Kidney (tissue), 14 donors: Measurements from ENCODE around the gene ARGFX. TPM values are rescaled to one million over a fixed set of nuclear protein-coding genes. Genes with fewer than 3 reads are reported as not detected.

Source experiments
- DNase-seq, 5 donors: peaks; one replicate each; pipeline ENCODE4 v3.0.0-alpha.2; 2013 to 2020
- FAIRE-seq: peaks from 2 replicates; lab custom pipeline; 2012; peaks lifted over from hg19 to GRCh38; lab: Jason Lieb, UNC
- H3K27ac ChIP-seq, 2 donors: one replicate each; pipeline ENCODE4 v1.7.0; 2013; ENCODE audit warnings: low read depth in 2 of 2, low read length in 2 of 2, inconsistent platforms in 1 of 2
- H3K27me3 ChIP-seq: one replicate; pipeline ENCODE4 v1.7.1; 2013; ENCODE audit warnings: low read length, inconsistent platforms; ENCODE audit not compliant: control insufficient read depth, insufficient read depth
- H3K36me3 ChIP-seq, 3 donors: one replicate each; pipeline versions ENCODE4 v1.7.0 to v1.7.1; 2013; ENCODE audit warnings: low read length in 3 of 3, control low read depth in 1 of 3, inconsistent platforms in 1 of 3; ENCODE audit not compliant: insufficient read depth in 3 of 3, control insufficient read depth in 2 of 3
- H3K4me1 ChIP-seq, 3 donors: one replicate each; pipeline versions ENCODE4 v1.7.0 to v1.7.1; 2013; ENCODE audit warnings: low read length in 3 of 3, inconsistent platforms in 1 of 3, low read depth in 1 of 3; ENCODE audit not compliant: control insufficient read depth in 2 of 3, insufficient read depth in 2 of 3
- H3K4me3 ChIP-seq, 3 donors: one replicate each; pipeline versions ENCODE4 v1.7.0 to v1.8.1; 2013; ENCODE audit warnings: low read length in 3 of 3, control low read depth in 1 of 3, inconsistent platforms in 1 of 3
- H3K9ac ChIP-seq, 3 donors: one replicate each; pipeline versions ENCODE4 v1.7.0 to v1.7.1; 2013; ENCODE audit warnings: low read length in 3 of 3, control low read depth in 1 of 3, inconsistent platforms in 1 of 3
- H3K9me3 ChIP-seq, 3 donors: one replicate each; pipeline versions ENCODE4 v1.7.0 to v1.7.1; 2013; ENCODE audit warnings: low read length in 3 of 3, control low read depth in 1 of 3, inconsistent platforms in 1 of 3; ENCODE audit not compliant: control insufficient read depth in 2 of 3, insufficient read depth in 1 of 3
- intact Hi-C: fragments of 100-400 bp; cut with DNase I; formaldehyde crosslinking; loops from one replicate; pipeline ENCODE4 v1.11.1; 2022
- polyA plus RNA-seq: library from polyadenylated mRNA; stranded (reverse); fragments of 350-450 nt; fragmentation: Illumina TruSeq; extraction: RNeasy Lipid Tissue Mini Kit (QIAGEN cat#74804); gene quantifications from one replicate; pipeline ENCODE4 v1.2.3, GENCODE V29; 2014; ENCODE audit warnings: low read depth, low replicate concordance; ENCODE audit not compliant: insufficient read depth
- total RNA-seq: library from RNA; stranded (reverse); fragmentation: NEBNext Ultra II Directional; extraction: Animal tissue kit (Norgen Biotek cat#: 25700); gene quantifications from one replicate; pipeline ENCODE4 v1.2.1, GENCODE V29; 2021
- TF ChIP-seq, protein P1 (sequence below): IDR thresholded peaks from 3 replicates; pipeline ENCODE4 v1.5.1; 2012; ENCODE audit warnings: mild to moderate bottlenecking, moderate library complexity, borderline replicate concordance; ENCODE audit not compliant: insufficient read depth; ENCODE audit errors: extremely low read depth
- donor health status: control.
- donor health status: control.
- donor health status: control.
- donor health status: control.
- donor health status: control.
- donor health status: DM: yes; HTN: yes; CAD: no.
- donor health status: Normal renal cell carcinoma (clear cell type).

The ARGFX gene
- total and polyA plus RNA-seq, 2 donors from 2014 or later: not detected

DNA sequence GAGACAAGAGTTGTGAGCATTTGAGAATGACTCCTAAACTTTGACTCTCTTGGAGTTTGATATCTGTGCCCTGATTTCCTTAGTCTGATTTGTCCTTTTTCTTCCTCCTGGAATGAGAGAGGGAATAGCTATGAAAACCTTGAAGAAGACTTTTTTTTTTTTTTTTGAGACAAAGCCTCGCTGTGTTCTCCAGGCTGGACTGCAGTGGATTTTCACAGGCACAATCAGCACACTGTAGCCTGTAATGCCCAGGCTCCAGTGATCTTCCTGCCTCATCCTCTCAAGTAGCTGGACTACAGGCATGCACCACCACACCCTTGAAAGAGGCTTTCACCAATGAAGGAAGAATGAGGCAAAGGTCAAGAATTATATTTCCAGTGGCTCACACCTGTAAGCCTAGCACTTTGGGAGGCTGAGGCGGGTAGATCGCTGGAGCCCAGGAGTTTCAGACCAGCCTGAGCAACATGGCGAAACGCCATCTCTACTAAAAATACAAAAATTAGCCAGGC is 10.3 kb upstream of the ARGFX start:
- TF ChIP-seq, protein P1, sequence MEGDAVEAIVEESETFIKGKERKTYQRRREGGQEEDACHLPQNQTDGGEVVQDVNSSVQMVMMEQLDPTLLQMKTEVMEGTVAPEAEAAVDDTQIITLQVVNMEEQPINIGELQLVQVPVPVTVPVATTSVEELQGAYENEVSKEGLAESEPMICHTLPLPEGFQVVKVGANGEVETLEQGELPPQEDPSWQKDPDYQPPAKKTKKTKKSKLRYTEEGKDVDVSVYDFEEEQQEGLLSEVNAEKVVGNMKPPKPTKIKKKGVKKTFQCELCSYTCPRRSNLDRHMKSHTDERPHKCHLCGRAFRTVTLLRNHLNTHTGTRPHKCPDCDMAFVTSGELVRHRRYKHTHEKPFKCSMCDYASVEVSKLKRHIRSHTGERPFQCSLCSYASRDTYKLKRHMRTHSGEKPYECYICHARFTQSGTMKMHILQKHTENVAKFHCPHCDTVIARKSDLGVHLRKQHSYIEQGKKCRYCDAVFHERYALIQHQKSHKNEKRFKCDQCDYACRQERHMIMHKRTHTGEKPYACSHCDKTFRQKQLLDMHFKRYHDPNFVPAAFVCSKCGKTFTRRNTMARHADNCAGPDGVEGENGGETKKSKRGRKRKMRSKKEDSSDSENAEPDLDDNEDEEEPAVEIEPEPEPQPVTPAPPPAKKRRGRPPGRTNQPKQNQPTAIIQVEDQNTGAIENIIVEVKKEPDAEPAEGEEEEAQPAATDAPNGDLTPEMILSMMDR: no peak
- no peaks in the 10 kb centered on the region for H3K36me3 ChIP-seq
- no peak overlapping the region for H3K4me3 ChIP-seq
- FAIRE-seq (no peak), DNase-seq (no peak)
- H3K9ac ChIP-seq: no peak overlapping the region
- H3K27ac ChIP-seq: no peak overlapping the region
- H3K27me3 ChIP-seq: no peaks in the 10 kb centered on the region
- intact Hi-C loops: no loop called here
- H3K4me1 ChIP-seq: no peaks in the 10 kb centered on the region
- H3K9me3 ChIP-seq: no peaks in the 10 kb centered on the region

DNA sequence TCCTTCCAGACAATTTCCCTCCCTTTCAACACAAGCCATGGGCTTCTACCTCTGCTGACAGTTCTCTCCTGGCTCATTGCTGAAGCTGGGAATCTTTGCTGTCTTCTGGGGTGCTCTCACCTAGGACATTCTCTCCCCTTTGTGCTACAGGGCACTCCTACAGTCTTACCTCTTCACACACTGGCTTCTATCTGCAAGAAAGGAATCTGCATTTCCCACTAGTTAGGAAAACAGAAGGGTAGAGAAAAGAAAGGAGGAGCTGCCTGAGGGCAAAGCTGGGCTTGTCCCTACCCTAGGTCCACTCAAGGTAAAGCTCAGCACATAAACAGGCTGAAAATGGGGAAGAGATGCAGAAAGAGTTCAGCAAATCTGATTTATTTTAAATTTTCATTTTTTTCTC is 5.6 kb upstream of the ARGFX start:
- no peak for FAIRE-seq
- Histone ChIP-seq H3K27me3 (no peaks in the 10 kb centered on the region), H3K4me3 (no peak overlapping the region), H3K27ac (no peak overlapping the region), H3K36me3 (no peaks in the 10 kb centered on the region), H3K9me3 (no peaks in the 10 kb centered on the region), H3K9ac (no peak overlapping the region), H3K4me1 (no peaks in the 10 kb centered on the region)
- TF ChIP-seq, protein P1: no peak
- intact Hi-C loops: no loop called here
- DNase-seq: no peak

DNA sequence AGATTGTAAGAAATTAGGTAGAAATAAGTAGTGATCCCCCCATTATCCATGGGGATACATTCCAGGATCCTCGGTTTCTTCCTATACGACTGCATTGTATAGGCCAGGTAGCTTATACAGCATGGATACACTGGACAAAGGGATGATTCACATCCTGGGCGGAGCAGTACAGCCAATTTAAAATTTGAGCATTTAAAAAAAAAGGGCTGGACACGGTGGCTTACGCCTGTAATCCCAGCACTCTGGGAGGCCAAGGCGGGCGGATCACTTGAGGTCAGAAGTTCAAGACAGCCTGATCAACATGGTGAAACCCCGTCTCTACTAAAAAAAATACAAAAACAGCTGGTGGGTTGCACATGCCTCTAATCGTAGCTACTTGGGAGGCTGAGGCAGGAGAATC is 976 bp upstream of the ARGFX start:
- H3K27ac ChIP-seq: no peak overlapping the region
- intact Hi-C loops: no loop called here
- no peaks in the 10 kb centered on the region for H3K4me1 ChIP-seq
- FAIRE-seq (no peak), DNase-seq (no peak)
- H3K27me3 ChIP-seq: no peaks in the 10 kb centered on the region
- TF ChIP-seq, protein P1: no peak
- H3K9me3 ChIP-seq: no peaks in the 10 kb centered on the region
- no peak overlapping the region for H3K4me3 ChIP-seq
- no peak overlapping the region for H3K9ac ChIP-seq
- H3K36me3 ChIP-seq: no peaks in the 10 kb centered on the region

DNA sequence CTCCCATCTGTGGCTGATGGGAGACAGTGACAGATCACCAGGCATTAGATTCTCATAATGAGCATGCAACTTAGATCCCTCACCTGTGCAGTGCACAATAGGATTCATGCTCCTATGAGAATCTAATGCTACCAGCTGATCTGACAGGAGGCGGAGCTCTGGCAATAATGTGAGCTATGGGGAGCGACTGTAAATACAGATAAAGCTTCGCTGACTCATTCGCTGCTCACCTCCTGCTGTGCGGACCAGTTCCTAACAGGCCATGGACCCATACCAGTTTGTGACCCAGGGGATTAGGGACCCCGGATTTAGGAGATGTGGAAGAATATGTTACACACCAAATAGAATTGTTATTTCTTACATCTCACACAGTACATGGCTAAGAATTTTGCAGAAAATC is 6.7 kb downstream of the ARGFX start:
- no peak for DNase-seq

More for the DNA sequence above, 6.7 kb downstream of the ARGFX start:
- H3K27ac ChIP-seq: no peak overlapping the region
- intact Hi-C loops: no loop called here
- H3K36me3 ChIP-seq: no peaks in the 10 kb centered on the region
- FAIRE-seq: no peak
- H3K27me3 ChIP-seq: no peaks in the 10 kb centered on the region
- TF ChIP-seq, protein P1: no peak
- H3K4me3 ChIP-seq: no peak overlapping the region
- no peak overlapping the region for H3K9ac ChIP-seq
- H3K9me3 ChIP-seq: no peaks in the 10 kb centered on the region
- no peaks in the 10 kb centered on the region for H3K4me1 ChIP-seq
